ENCODE data around the gene POLR2F.

GRCh38 chr22:37930270-37930951 lies 23.1 kb upstream of the POLR2F start:
- TF ChIP-seq POLR2A (IDR thresholded peaks at IDR 0.05; ENCODE audit: low read length) (no peak), GATA1 (IDR thresholded peaks at IDR 0.05; ENCODE audit: low read depth, low read length) (no peak)

Data from erythroblast (primary cell).